OCI-LY7 (cell line): ENCODE results near the gene RBM25.

Source experiments
- CTCF ChIP-seq: fragments of 200-600 bp; sonication (generic); conservative IDR thresholded peaks from 2 replicates; pipeline ENCODE4 v1.5.1; 2014; ENCODE audit warnings: mild to moderate bottlenecking, antibody characterized with exemption, low read length, moderate library complexity, mixed read lengths
- EZH2phosphoT487 ChIP-seq: fragments of 200-600 bp; sonication (generic); IDR thresholded peaks from 2 replicates; pipeline ENCODE4 v1.6.1; 2018; ENCODE audit warnings: low read depth, borderline replicate concordance, mild to moderate bottlenecking, mixed run types, antibody characterized with exemption, low read length, moderate library complexity, mixed read lengths

DNA sequence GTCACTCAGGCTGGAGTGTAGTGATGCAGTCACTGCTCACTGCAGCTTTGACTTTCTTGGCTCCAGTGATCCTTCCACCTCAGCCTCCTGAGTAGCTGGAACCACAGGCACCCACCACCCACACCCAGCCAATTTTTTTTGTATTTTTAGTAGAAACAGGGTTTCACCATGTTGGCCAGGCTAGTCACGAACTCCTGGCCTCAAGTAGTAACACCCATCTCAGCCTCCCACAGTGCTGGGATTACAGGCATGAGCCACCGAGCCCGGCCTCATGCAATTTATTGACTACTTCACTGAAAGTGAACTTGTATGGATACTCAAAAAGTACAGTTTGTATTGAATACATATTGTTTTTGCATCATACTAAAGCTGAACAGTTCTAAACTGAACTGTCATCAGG lies 87.0 kb downstream of the RBM25 start:
- TF ChIP-seq CTCF (no peak), EZH2phosphoT487 (no peak)
